NCI-H1417 treated with DMSO at 0.1 percent for 48 hours (cell line): Measurements from ENCODE around the gene CSNK2B.
A peak's percentile ranks its signal among the peaks of the same experiment; 100 is the strongest.

Experiments
- DNase-seq: peaks from one replicate; lab custom pipeline; 2025; lab: John Stamatoyannopoulos, UW

Gene CSNK2B

DNA sequence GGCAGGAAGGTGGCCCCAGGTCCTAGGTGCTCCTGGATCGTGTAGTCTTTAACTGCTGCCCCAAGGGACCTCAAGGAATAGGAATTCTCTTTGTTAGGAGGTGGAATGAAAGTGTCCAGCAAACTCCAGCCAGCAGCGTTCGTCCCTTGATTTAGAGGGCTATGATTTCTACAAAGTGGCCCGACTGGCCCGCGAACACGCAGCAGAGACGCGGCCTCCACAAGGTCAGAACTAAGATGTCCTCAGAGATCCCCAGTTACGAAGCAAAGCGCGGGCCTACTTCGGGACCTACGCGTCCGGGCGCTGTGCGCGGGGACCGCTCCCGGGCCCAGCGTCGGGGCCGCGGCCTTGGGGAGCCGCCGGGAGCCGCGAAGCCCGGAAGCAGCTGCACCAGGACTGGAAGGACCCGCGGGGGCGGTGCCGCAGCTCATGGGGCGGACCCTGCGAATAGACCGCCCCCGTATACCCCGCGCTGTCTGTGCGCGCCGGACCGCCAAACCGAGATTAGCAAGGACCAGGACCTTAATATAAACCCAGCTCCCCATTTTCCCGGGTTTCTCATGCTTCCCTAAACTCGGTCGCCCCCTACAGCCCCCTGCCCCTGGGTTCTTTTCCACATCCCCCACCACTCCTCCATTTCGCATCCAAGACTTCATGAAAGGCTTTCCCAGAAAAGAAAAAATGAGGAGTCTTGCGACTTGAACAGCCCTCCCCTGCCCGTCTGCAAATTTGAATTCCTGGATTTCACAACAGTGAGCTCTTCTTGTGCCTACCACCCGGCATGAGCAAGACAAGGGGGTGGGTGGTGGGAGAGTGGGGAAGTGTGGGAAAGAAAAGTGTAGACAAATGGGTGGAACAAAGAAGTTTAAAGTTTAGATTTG, 5.3 kb upstream of the CSNK2B start, which contains the start of gene C6orf47:
TSS of gene C6orf47 (minus strand) at position 398 of the 881 bp plus-strand sequence. CDS start 831 bp downstream, outside the sequence.
- peak; percentile 17 for DNase-seq

DNA sequence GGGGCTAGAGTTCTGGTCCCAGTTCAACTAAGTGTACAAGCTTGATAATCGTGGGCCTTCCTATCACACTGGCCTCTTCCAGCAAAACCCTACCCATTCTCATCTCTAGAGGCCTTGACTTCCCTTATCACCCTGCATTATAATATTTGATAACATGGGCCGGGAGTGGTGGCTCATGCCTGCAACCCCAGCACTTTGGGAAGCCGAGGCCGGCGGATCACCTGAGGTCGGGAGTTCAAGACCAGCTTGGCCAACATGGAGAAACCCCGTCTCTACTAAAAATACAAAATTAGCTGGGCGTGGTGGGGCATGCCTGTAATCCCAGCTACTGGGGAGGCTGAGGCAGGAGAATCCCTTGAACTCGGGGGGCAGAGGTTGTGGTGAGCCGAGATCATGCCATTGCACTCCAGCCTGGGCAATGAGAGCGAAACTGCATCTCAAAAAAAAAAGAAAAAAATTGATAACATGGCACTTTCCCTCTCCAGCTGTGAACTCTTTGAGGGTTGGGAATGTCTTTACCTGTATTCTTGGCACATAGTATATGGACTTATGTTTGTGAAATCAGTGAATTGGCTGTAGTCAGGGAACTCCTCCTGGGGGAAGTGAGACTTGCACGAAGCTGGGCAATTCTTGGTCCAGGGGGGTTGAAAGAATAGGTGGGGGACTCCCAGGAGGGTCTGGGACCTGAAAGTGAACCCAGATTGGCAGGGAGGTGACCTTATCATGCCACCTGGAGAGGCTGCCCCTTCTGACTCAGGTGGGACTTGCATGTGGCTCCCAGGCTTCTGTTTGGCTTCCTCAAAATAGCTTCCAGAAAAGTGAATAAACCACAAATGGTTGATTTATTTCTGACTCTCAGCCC, 4.4 kb upstream of the CSNK2B start:
- no peak for DNase-seq

DNA sequence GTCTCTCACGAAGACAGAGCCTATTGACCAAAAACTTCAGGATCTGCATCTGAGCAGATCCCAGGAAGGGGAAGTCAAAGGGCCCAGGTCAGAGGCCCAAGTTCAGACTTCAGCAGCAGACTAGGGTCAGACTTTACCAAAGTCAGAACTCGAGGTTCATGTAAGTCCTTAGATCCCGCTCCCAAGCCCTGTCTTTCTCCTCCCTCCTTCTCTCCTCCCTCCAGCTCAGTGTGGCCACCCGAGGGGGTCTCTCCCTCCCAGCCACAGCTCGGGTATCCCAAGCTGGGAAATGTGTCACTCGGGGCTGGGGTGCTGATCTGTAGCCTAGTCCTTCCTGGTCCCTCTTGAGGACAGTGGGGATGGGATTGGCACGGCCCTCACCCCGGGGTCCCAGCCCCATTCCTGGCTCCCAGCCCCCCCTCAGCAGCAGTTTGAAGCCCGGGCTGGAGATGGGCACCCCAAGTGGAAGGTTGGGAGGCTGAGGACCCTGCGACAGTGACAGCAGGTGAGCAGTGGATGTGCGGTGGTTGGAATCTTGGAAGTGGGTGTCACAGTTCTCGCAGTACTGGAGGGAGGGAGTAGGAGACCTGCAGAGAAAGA, 3.7 kb upstream of the CSNK2B start:
- DNase-seq, result no peak

DNA sequence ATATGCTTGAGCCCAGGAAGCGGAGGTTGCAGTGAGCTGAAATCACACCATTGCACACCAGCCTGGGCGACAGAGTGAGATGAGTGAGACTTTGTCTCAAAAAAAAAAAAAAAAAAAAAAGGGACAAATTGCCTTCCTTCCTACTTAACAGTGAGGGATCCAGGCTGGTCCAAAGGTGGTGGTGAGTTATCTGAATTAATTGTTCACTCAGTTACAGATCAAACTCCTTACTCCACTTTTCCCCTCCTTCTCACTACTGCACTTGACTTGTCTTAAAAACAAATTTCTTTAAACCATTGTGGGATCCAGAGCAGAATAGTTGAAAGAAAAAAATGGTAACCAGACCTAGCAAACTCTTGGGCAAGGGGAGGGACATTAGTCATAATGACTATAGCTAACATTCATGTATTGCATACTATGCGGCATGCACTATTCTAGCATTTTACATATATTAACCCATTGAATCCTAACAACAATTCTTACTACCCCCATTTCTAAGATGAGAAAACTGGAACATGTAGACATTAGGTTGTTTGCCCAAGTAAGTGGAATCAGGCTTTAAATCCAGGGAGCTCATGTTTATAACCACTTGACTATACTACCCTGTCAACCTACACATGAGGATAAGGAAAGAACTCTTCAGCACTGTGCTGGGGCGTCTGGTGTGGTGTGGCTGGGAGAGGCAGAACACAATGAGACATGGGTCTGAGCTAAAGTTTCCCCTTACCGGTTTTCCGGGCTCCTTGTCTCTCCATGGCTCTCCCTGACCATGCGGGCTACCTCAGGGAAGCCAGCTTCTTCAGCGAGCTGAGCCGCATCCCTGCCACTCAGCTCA, 2.5 kb upstream of the CSNK2B start:
- no peak for DNase-seq

DNA sequence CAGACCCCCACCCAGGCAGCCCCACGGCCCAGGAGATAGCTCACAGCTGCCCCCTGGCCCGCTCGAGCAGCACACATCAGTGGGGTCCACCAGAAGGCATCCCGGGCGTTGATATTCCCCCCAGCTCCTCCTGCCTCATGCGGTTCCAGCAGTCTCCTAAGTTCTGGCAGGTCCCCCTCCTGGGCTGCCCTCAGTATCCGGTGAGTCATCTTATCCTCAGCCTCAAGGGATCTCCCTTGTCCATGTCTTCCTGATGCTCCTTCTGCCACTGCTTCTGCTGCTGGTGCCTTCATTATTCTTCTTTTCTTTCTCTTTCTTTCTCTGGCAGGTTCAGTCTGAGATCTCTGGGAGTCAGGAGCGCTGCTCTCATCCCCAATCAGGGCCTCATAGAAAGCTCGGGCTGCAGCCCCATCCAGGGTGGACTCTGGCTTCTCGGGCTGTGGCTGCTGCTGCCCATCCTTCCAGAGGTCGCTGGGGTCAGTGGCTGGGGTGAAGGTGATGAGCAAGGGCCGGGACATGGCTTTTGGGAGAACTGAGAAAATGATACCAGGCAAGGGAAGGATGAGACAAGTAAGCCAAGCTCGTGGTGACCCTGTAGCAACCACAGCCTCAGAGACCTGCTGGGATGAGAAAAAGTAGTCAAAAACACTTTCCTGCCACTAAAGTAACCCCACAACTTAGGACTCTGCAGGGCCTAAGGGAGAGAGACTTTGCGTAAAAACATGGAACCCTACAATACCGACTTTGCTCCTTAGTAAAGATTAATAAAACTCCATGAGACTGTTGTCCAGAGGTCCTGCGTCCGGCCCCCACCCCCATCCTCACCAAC, 1.7 kb upstream of the CSNK2B start:
- DNase-seq, result no peak

DNA sequence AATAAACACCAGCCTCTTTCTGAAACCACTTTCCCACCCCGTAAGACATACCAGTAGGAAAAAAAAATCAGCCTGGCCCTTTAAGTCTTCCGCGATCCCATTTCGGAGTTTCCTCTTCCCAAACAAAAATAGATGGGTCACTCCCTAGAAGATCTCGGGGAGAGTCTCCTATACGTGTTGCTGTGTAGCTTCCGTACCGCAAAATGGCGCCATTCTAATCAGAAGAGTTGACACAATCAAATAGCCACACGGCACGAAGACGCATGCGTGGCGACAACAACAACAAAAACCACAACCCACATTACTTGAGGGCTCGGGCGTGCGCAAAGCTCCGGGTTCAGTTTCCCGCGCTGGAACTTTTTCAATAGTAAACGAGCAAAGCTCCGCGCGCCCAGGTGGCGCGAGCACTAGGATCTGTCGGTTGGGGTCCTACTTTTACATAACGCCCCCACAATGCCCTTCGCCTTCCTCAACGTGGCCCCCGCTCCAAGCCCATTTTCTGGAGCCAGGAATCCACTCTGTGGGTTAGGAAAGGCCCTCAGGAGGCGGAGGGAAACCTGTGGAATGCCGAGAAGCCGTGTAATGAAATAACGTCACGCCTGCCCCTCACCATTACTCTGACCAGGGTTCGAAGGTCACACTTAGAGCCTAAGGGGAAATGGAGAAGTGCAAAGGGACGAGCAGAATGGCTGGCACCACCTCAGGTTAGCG, 935 bp upstream of the CSNK2B start, which contains the start of gene GPANK1:
TSS of gene GPANK1 (minus strand) at position 208 of the 711 bp plus-strand sequence. CDS start 519 bp downstream, outside the sequence.
- DNase-seq, result peak; percentile 74

DNA sequence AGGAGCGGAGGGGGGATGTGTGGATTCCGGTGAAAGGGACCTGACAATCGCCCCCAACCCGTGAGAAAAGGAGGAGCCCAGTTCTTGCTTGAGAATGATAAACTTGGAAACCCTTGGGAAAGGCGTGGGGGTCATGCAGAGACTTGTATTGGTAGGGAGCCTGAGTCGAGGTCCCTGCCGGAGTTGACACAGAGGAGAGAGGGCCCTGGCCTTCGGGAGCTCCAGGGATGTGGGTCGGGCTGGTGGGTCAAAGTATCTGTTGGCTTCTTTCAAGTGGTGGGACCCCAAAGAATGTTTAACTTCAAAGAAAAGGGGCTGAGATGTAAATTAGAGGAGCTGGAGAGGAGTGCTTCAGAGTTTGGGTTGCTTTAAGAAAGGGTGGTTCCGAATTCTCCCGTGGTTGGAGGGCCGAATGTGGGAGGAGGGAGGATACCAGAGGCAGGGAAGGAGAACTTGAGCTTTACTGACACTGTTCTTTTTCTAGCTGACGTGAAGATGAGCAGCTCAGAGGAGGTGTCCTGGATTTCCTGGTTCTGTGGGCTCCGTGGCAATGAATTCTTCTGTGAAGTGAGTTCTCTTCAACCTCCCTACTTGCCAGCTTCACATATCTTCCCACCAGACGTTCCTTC, 571 bp downstream of the CSNK2B start:
- no peak for DNase-seq

DNA sequence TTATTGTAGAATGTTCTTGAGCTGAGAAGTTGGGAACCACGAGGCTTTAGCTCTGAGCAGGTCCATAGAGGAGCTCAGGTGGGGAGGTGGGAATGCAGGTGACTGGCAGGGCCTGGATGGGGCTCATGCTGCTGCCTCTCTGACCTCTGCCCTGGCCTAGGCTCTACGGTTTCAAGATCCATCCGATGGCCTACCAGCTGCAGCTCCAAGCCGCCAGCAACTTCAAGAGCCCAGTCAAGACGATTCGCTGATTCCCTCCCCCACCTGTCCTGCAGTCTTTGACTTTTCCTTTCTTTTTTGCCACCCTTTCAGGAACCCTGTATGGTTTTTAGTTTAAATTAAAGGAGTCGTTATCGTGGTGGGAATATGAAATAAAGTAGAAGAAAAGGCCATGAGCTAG, 3.8 kb downstream of the CSNK2B start, which contains the start of gene LY6G5B:
TSS of gene LY6G5B (plus strand) at position 301 of the 400 bp plus-strand sequence. CDS start 975 bp downstream, outside the sequence.
- no peak for DNase-seq

DNA sequence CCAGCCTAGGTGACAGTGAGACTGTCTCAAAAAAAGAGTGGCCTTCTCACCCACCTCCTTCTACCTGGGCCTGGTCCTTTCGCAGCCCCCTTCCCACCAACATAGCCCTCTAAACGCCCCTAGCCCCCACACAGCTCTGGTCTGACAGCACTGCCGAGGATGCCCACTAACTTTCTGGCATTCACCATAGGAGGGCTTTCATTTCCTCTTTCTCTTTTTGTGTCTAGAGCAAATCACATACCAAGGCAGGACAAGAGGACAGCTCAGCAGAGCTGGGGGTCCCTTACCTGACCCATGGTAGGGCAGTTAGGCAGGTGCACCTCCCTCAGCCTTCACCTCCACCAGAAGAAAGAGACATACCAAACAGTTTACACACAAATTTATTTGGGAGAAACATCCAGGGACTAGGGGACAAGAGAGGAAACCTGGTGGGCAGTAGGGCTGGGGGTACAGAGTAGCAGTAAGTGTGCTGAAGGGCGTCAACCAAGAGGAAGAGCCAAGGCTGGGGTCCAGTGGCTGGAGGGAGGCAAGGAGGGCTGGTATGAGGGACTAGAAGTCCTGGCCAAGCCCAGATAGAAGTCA, 10.5 kb downstream of the CSNK2B start:
- no peak for DNase-seq

DNA sequence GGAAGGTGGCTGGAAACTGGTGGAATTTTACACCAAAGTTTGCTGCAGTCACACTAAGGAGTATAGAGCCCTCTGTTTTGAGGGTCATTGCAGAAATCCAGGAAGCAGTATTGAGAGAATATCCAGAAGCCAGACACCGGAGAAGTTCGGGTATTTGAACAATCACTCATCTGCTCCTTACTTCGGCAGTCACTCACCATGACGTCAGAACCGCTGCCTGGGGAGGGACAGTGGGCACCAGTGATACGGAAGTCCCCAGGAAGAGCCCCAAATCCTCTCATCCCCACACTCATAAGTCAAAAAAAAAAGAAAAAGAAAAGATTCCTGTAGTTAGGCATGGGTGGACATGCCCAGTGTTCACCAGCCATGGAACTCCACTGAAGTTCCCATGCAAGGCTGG, 11.0 kb downstream of the CSNK2B start:
- no peak for DNase-seq

DNA sequence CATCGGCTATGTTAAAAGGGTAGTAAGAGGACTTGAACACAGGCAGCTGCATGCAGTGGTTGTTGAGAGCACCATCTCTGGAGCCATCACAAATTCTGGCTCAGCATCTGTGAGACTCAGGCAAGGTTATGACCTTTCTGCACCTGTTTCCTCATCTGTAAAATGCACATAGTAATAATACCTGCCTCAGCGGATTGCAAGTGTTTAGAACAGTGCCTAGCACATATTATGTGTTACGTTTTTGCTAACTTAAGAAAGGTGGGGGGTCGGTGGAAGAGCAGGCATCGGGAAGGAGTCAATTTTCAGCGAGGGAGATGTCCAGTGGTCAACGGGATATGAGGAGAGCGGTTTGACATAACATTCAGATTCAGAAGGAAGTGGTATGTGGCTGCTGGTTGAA, 12.1 kb downstream of the CSNK2B start:
- DNase-seq, result no peak

DNA sequence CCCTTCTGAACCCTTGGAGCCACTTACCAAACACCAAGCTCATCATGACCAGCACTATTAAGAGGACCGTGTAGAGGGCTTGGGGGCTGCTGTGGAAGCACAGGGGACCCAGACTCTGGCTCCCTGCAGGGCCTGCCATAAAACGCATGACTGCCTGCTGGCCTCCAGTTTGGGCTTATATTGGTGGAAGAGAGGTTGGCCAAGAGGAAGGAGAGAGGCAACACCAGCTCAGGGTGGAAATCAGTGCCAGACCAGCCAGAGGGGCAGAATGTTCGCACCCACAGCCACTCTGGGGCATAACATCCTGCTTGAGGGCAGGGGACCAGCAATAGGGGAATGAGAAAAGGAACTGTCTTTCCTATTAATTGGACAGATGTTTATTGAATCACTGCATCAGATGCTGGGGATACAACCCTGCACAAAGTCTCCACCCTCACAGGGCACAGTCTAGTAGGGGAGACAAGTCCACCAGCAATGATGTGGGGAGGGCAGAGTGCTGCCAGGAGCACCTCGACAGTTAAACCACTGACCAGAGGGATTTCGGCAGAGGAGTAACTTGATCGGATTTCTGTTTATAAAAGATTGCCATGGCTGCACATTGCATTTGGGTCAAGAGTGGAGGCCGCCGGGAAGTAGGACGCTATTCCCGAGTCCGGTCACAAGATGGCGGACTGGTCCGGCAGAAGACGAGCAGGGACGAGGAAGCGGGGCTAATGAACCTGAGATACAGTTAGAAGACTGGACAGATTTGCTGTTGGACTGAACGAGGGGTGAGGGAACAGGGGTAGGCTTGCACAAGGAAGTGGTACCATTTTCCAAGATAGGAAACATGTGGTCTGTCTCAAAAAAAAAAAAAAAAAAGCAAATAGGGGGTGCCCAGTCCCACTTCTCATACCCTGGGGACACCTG, 14.6 kb downstream of the CSNK2B start, which contains the start of gene LY6G5C:
TSS of gene LY6G5C (minus strand) at position 842 of the 909 bp plus-strand sequence. CDS start at position 148, 694 bp downstream.
- peak; percentile 52 for DNase-seq

DNA sequence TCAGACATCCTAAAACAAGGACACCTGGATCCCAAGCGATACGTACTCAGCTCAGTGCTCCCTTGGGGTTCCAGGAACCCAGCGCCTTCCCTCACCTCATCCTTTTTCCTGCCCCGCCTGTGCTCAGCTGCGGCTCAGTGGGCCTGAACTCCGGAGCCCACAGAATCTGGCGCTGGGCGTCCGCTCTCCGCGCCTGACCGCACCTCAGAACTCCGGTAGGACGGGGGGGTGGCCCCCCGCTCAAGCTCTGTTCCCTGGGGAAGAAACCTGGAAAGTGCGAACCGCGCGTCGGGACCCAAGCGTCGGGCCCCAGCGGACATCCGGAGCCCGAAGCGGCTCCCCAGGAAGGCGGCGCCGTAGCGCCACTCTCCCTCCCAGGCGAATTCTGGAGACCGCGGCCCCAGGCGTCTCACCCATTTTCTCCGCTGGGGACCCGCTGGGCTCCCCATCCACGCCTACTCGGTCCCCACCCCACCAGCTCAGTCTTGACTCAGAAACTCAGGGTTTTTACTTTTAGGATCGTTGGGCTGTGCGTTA, 15.3 kb downstream of the CSNK2B start:
- DNase-seq, result no peak

DNA sequence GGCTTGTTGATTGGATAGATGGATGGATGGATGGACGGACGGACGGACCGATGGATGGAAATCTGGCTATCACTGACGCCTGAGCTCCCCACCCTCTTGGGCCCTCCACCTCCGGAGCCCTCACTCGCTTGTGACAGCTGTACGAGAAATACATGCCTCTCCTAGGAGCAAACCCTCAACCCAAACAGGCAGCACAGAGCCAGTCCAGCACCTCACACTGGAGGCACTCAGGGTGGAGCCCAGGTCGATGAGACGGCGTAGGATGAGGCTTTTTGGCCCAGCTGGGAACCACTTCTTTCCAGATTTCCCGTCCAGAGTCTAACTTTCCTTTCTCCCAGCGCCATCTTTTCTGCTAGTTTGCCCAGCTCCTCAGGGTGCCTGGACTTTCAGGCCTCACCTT, 17.7 kb downstream of the CSNK2B start:
- no peak for DNase-seq

DNA sequence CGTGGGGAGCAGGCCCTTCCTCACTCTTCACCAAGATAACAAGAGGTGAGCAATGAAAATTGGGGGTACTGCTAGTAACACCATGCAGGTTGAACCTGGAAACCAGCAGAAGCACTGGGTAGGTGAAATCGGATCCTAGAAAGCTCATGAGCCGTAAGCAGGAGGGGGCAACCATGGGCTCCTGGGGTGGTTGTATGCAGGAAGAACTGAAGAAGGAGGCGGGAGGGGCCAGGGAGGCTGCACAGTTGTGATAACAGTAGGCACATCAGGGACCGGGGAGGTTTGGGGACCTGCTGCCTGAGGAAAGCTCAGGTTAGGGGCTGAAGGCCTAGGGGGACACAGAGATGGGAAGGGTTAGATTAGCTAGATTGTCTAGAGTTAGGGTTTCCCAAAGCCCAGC, 20.6 kb downstream of the CSNK2B start:
- no peak for DNase-seq

DNA sequence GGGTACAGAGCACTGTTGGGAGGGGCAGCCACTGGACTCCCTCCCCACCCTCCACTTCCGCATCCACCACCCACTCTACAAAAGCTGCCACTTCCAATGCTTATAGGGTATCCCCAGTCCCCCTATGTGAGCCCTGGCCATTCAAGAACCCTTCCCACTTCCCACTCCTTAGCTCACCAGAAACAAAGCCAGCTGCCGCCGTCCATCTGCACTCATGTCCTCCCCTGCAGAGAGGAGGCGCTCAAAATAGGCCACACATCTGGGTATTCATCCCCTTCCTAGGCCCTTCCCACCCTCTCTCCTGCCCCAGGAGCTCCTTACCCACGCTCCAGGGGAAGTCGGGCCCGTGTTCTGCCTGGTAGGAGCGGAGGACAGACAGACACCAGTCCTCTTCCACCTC, 21.4 kb downstream of the CSNK2B start:
- DNase-seq, result no peak
